ENCODE measurements around the gene PTPRO. TPM values are rescaled to one million over a fixed set of nuclear protein-coding genes. Genes with fewer than 3 reads are reported as not detected.
A peak's percentile ranks its signal among the peaks of the same experiment; 100 is the strongest.

The PTPRO gene
- total and polyA plus RNA-seq, 10 of the 15 experiments (the other 5 are each of a cell fraction or from before 2014, with no cell fraction given) = 1.2 to 5.3 (median 3.5) TPM

GRCh38 chr12:15494329-15495046 is 172.2 kb downstream of the PTPRO start:
- Histone ChIP-seq H3K4me2 (ENCODE audit: control insufficient read depth, insufficient read depth) (no peak overlapping the region), H3K4me1 (ENCODE audit: control insufficient read depth, insufficient read depth, low read length) (no peaks in the 10 kb centered on the region), H3K4me3 (no peak overlapping the region), H3K9ac (ENCODE audit: control insufficient read depth, insufficient read depth, low read length) (no peak overlapping the region), H4K20me1 (ENCODE audit: control insufficient read depth, insufficient read depth) (no peaks in the 10 kb centered on the region), H3K79me2 (ENCODE audit: control insufficient read depth, insufficient read depth, low read length) (no peaks in the 10 kb centered on the region), H3K36me3 (ENCODE audit: control insufficient read depth in 2 of 2, insufficient read depth in 2 of 2, low read length in 1 of 2) (no peaks in the 10 kb centered on the region), H2AFZ (ENCODE audit: control insufficient read depth, low read depth, low read length) (no peak overlapping the region), H3K27me3 (replicated peaks in 1 of 2; ENCODE audit: control insufficient read depth in 2 of 2, insufficient read depth in 2 of 2, low read length in 1 of 2) (no peaks in the 10 kb centered on the region; a peak in 1 of 4 replicates), H3K9me3 (replicated peaks; ENCODE audit: control insufficient read depth, insufficient read depth, low read length) (no peaks in the 10 kb centered on the region), H3K27ac (ENCODE audit: control insufficient read depth, insufficient read depth) (no peak overlapping the region)
- WGBS (ENCODE audit: insufficient coverage, insufficient replicate concordance, low lambda C conversion rate, missing lambda C conversion rate) = 2% methylated on average over 4 of the region's 4 CpGs
- ChIA-PET POLR2A (no interaction called here), SMC1A (ENCODE audit: uncharacterized antibody, unreplicated experiment) (interaction anchor here (0.9 to 1.3 kb wide), 3 partner anchors 10 to 90 kb away, joined by 3 to 4 read pairs (median 3); no protein-coding TSS in a partner anchor), RAD21 (ENCODE audit: unreplicated experiment) (interaction anchor here (0.5 to 1.1 kb wide), 3 partner anchors 11 to 956 kb away, joined by 3 read pairs; no protein-coding TSS in a partner anchor), CTCF (interaction anchor here (0.6 to 1.5 kb wide), 5 partner anchors 31 to 218 kb away, joined by 3 to 5 read pairs (median 3); no protein-coding TSS in a partner anchor)
- DNase-seq (ENCODE audit: low read depth, low spot score) (peak; percentile 9), ATAC-seq (peak; percentile 80), FAIRE-seq (peak; percentile 77)
- in situ Hi-C loops (cut with MboI) (no loop called here), intact Hi-C loops (cut with micrococcal nuclease; ENCODE audit: unreplicated experiment) (no loop called here)
- BruUV-seq (replicated peaks) = no TSS peak
- TF ChIP-seq SPI1 (IDR thresholded peaks at IDR 0.05; ENCODE audit: borderline replicate concordance, insufficient read depth, low read depth, low read length) (peak; percentile 52; the same call in 1 of the 2 replicates), EZH2 (IDR thresholded peaks at IDR 0.05; ENCODE audit: borderline replicate concordance, control insufficient read depth, low read depth, low read length) (no peak), GABPA (IDR thresholded peaks at IDR 0.05; ENCODE audit: low read depth) (no peak)

- Histone ChIP-seq H3K36me3 (ENCODE audit: control insufficient read depth in 2 of 2, insufficient read depth in 2 of 2, low read length in 1 of 2) (no peaks in the 10 kb centered on the region), H3K9me3 (replicated peaks; ENCODE audit: control insufficient read depth, insufficient read depth, low read length) (no peaks in the 10 kb centered on the region), H3K27me3 (replicated peaks in 1 of 2; ENCODE audit: control insufficient read depth in 2 of 2, insufficient read depth in 2 of 2, low read length in 1 of 2) (no peaks in the 10 kb centered on the region; a peak in 1 of 4 replicates), H3K4me3 (no peak overlapping the region), H4K20me1 (ENCODE audit: control insufficient read depth, insufficient read depth) (no peaks in the 10 kb centered on the region), H3K9ac (ENCODE audit: control insufficient read depth, insufficient read depth, low read length) (no peak overlapping the region), H3K27ac (ENCODE audit: control insufficient read depth, insufficient read depth) (no peak overlapping the region), H3K79me2 (ENCODE audit: control insufficient read depth, insufficient read depth, low read length) (no peaks in the 10 kb centered on the region), H3K4me1 (ENCODE audit: control insufficient read depth, insufficient read depth, low read length) (no peaks in the 10 kb centered on the region), H2AFZ (ENCODE audit: control insufficient read depth, low read depth, low read length) (no peak overlapping the region), H3K4me2 (ENCODE audit: control insufficient read depth, insufficient read depth) (no peak overlapping the region)
- ATAC-seq (no peak), FAIRE-seq (no peak), DNase-seq (ENCODE audit: low read depth, low spot score) (no peak)
- intact Hi-C loops (cut with micrococcal nuclease; ENCODE audit: unreplicated experiment) (no loop called here), in situ Hi-C loops (cut with MboI) (no loop called here)
- POLR2A ChIA-PET = no interaction called here
- TF ChIP-seq ZSCAN29 (IDR thresholded peaks at IDR 0.05) (no peak), SMAD5 (IDR thresholded peaks at IDR 0.05; ENCODE audit: low read depth) (no peak), FOXK2 (IDR thresholded peaks at IDR 0.05) (no peak), MYC (IDR thresholded peaks at IDR 0.05; ENCODE audit: insufficient read depth, insufficient read length, insufficient replicate concordance, low read length, severe bottlenecking) (no peak), BCL11A (IDR thresholded peaks at IDR 0.05; ENCODE audit: low read depth, low read length) (no peak), POU2F2 (IDR thresholded peaks at IDR 0.05; ENCODE audit: borderline replicate concordance, low read depth, low read length) (no peak), ZNF622 (IDR thresholded peaks at IDR 0.05) (no peak), EP300 (IDR thresholded peaks at IDR 0.05; ENCODE audit: borderline replicate concordance in 1 of 2, control insufficient read depth in 1 of 2, low read depth in 2 of 2, low read length in 2 of 2) (no peak), RFX5 (IDR thresholded peaks at IDR 0.05; ENCODE audit: low read depth, low read length) (no peak), ZNF24 (IDR thresholded peaks at IDR 0.05) (no peak), SUPT20H (IDR thresholded peaks at IDR 0.05; ENCODE audit: borderline replicate concordance, control insufficient read depth, low read depth, low read length) (no peak), BMI1 (IDR thresholded peaks at IDR 0.05; ENCODE audit: borderline replicate concordance) (no peak)
- CTCF ChIA-PET = no interaction called here
- RAD21 ChIA-PET (ENCODE audit: unreplicated experiment) = interaction anchor here (0.6 kb wide), 1 partner anchor 537 kb away, joined by 4 read pairs; no protein-coding TSS in a partner anchor
- no TSS peak for BruUV-seq (replicated peaks)
- 0% methylated on average over 1 of the region's 1 CpG for WGBS (ENCODE audit: insufficient coverage, insufficient replicate concordance, low lambda C conversion rate, missing lambda C conversion rate)
- SMC1A ChIA-PET (ENCODE audit: uncharacterized antibody, unreplicated experiment) = interaction anchor here (1.2 kb wide), 1 partner anchor 89 kb away, joined by 3 read pairs; no protein-coding TSS in a partner anchor
Observed at GRCh38 chr12:15495746-15496145, 173.4 kb downstream of the PTPRO start.

Measured in GM12878 (cell line).